GM23338 (cell line): Measurements from ENCODE around the gene JAZF1. TPM values are rescaled to one million over a fixed set of nuclear protein-coding genes. Genes with fewer than 3 reads are reported as not detected.

Experiments
- ATAC-seq: fragments of 200-7000 bp; cut with Tn5 transposase; 3 replicates; pipeline ENCODE4 v1.9.1; 2020
- DNase-seq: peaks from one replicate; pipeline ENCODE4 v3.0.0-alpha.2; 2015; ENCODE audit warnings: low spot score
- H2AFZ ChIP-seq: fragments of 200-600 bp; sonication (generic); 2 replicates; pipeline ENCODE4 v1.8.0; 2016; ENCODE audit warnings: antibody characterized with exemption, mild to moderate bottlenecking, moderate library complexity
- H3F3A ChIP-seq: fragments of 200-600 bp; sonication (generic); replicated peaks from 2 replicates; pipeline ENCODE4 v1.8.0; 2017; ENCODE audit warnings: antibody characterized with exemption, mixed run types, low read depth
- H3K27ac ChIP-seq: fragments of 200-600 bp; sonication (generic); 2 replicates; pipeline ENCODE4 v1.6.1; 2016; ENCODE audit warnings: low read depth
- H3K27me3 ChIP-seq: fragments of 200-600 bp; sonication (generic); 2 replicates; pipeline ENCODE4 v1.8.0; 2016; ENCODE audit warnings: mild to moderate bottlenecking, mixed run types, moderate library complexity; ENCODE audit not compliant: insufficient read depth
- H3K36me3 ChIP-seq: fragments of 200-600 bp; sonication (generic); 2 replicates; pipeline ENCODE4 v1.8.0; 2016; ENCODE audit warnings: mild to moderate bottlenecking; ENCODE audit not compliant: insufficient read depth
- H3K4me1 ChIP-seq: fragments of 200-600 bp; sonication (generic); 2 replicates; pipeline ENCODE4 v1.8.0; 2016; ENCODE audit warnings: mild to moderate bottlenecking, moderate library complexity; ENCODE audit not compliant: insufficient read depth
- H3K4me2 ChIP-seq: fragments of 200-600 bp; sonication (generic); 2 replicates; pipeline ENCODE4 v1.7.1; 2017; ENCODE audit warnings: mixed run types
- H3K4me3 ChIP-seq: fragments of 200-600 bp; sonication (generic); 2 replicates; pipeline ENCODE4 v1.6.1; 2016; ENCODE audit warnings: mixed run types
- H3K79me2 ChIP-seq: fragments of 200-600 bp; sonication (generic); replicated peaks from 2 replicates; pipeline ENCODE4 v1.8.0; 2017; ENCODE audit warnings: mild to moderate bottlenecking; ENCODE audit not compliant: insufficient read depth
- H3K9me2 ChIP-seq: fragments of 200-600 bp; sonication (generic); 2 replicates; pipeline ENCODE4 v1.8.0; 2017; ENCODE audit not compliant: insufficient read depth
- H4K20me1 ChIP-seq: fragments of 200-600 bp; sonication (generic); replicated peaks from 2 replicates; pipeline ENCODE4 v1.8.0; 2017; ENCODE audit warnings: mild to moderate bottlenecking; ENCODE audit not compliant: insufficient read depth
- H3K27ac Mint-ChIP-seq: 2 replicates; pipeline ENCODE4 v1.8.0; 2020; ENCODE audit warnings: inconsistent platforms, mild to moderate bottlenecking, moderate library complexity, mixed read lengths
- H3K27me3 Mint-ChIP-seq: 3 replicates; pipeline ENCODE4 v1.8.0; 2022; ENCODE audit warnings: low read depth, mild to moderate bottlenecking, moderate library complexity, mixed read lengths, inconsistent platforms; ENCODE audit not compliant: insufficient read depth, poor library complexity
- H3K36me3 Mint-ChIP-seq: 3 replicates; pipeline ENCODE4 v1.8.0; 2021; ENCODE audit warnings: low read depth, mild to moderate bottlenecking, inconsistent platforms, moderate library complexity, mixed read lengths
- H3K4me1 Mint-ChIP-seq: 3 replicates; pipeline ENCODE4 v1.8.0; 2020; ENCODE audit warnings: mild to moderate bottlenecking, inconsistent platforms, mixed read lengths
- H3K4me3 Mint-ChIP-seq: 3 replicates; pipeline ENCODE4 v1.8.0; 2021; ENCODE audit warnings: moderate library complexity, mild to moderate bottlenecking, inconsistent platforms, mixed read lengths
- H3K9me3 Mint-ChIP-seq: 3 replicates; pipeline ENCODE4 v1.8.0; 2020; ENCODE audit warnings: moderate library complexity, mild to moderate bottlenecking, inconsistent platforms, mixed read lengths
- CREB1 ChIP-seq: fragments of 250-450 bp; sonication (Bioruptor Pico); IDR thresholded peaks from 2 replicates; pipeline ENCODE4 v1.5.0; 2020; ENCODE audit warnings: low read depth, mild to moderate bottlenecking, moderate library complexity
- EZH2 ChIP-seq: fragments of 200-600 bp; sonication (generic); IDR thresholded peaks from one replicate; pipeline ENCODE4 v1.8.0; 2017; ENCODE audit warnings: antibody characterized with exemption, mild to moderate bottlenecking, low read depth; ENCODE audit not compliant: unreplicated experiment
- EZH2phosphoT487 ChIP-seq: fragments of 200-600 bp; sonication (generic); IDR thresholded peaks from one replicate; pipeline ENCODE4 v1.8.1; 2018; ENCODE audit warnings: antibody characterized with exemption; ENCODE audit not compliant: unreplicated experiment
- JUNB ChIP-seq: IDR thresholded peaks from one replicate; pipeline ENCODE4 v1.6.1; 2016; ENCODE audit warnings: antibody characterized with exemption; ENCODE audit not compliant: unreplicated experiment
- NANOG ChIP-seq: IDR thresholded peaks from 2 replicates; pipeline ENCODE4 v1.6.1; 2016; ENCODE audit warnings: antibody characterized with exemption, borderline replicate concordance
- POLR2AphosphoS5 ChIP-seq: IDR thresholded peaks from 2 replicates; pipeline ENCODE4 v1.6.1; 2016; ENCODE audit warnings: antibody characterized with exemption, low read depth
- STAT1 ChIP-seq: IDR thresholded peaks from one replicate; pipeline ENCODE4 v1.6.1; 2016; ENCODE audit warnings: antibody characterized with exemption; ENCODE audit not compliant: unreplicated experiment
- ZNF114 ChIP-seq: fragments of 250-450 bp; sonication (Bioruptor Pico); IDR thresholded peaks from 2 replicates; pipeline ENCODE4 v1.5.0; 2020; ENCODE audit warnings: mild to moderate bottlenecking, moderate library complexity
- ZNF331 ChIP-seq: fragments of 250-450 bp; sonication (Bioruptor Pico); IDR thresholded peaks from 2 replicates; pipeline ENCODE4 v1.5.0; 2020; ENCODE audit warnings: low read depth, mild to moderate bottlenecking, moderate library complexity
- polyA plus RNA-seq: library from polyadenylated mRNA; unstranded; fragments of >200 nt; fragmentation: Nextera tagmentation; extraction: Ambion mirVana; gene quantifications from 2 replicates; pipeline ENCODE4 v1.2.1, GENCODE V29; 2016
- total RNA-seq: library from RNA; depleted of rRNA; stranded (reverse); fragments of >200 nt; shearing (Covaris generic); gene quantifications from 2 replicates; pipeline ENCODE4 v1.2.3, GENCODE V29; 2014
- TF ChIP-seq, protein P1 (sequence below): IDR thresholded peaks from 2 replicates; pipeline ENCODE4 v1.6.1; 2016; ENCODE audit warnings: antibody characterized with exemption
- TF ChIP-seq, protein P2 (sequence below): fragments of 250-450 bp; sonication (Bioruptor Pico); IDR thresholded peaks from 2 replicates; pipeline ENCODE4 v1.5.0; 2020; ENCODE audit warnings: mild to moderate bottlenecking, moderate library complexity
- TF ChIP-seq, protein P3 (sequence below), 2 experiments: fragments of 200-600 bp in 1 of 2; sonication (generic) in 1 of 2; conservative IDR thresholded peaks; 2 replicates each; pipeline versions ENCODE4 v1.5.1 to v1.6.1; 2016 to 2017; ENCODE audit warnings: antibody characterized with exemption in 2 of 2, low read depth in 2 of 2, mild to moderate bottlenecking in 2 of 2, moderate library complexity in 1 of 2
- TF ChIP-seq, protein P4 (sequence below): IDR thresholded peaks from one replicate; pipeline ENCODE4 v1.6.1; 2018; ENCODE audit warnings: antibody characterized with exemption; ENCODE audit not compliant: unreplicated experiment

The JAZF1 gene
- total and polyA plus RNA-seq, 2 experiments from 2014 or later: 12.2 to 22.2 TPM

DNA sequence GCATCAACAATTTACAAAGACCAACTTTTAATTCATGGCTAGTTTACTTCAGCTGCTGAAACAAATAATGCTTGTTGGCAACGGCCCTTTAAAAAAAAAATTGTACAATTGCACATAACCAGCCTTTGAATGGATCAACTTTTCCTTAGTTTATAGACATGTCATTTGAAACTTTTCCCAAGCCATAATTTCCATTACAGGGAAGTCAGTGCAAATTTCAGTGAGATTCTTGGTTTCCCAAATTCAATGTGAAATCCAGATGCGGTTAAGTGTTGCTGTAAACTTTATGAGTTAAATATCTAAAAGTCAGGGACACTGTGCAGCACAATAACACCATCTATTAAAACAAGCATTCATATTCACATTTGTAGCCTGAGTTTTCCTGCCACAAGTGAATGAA, 182.2 kb downstream of the JAZF1 start:
- Histone ChIP-seq H3K4me3 (no peak overlapping the region), H4K20me1 (peaks cover 3% of the 10 kb centered on the region; the same call in 1 of the 2 replicates), H3K27ac (no peak overlapping the region), H3F3A (no peaks in the 10 kb centered on the region), H3K4me1 (peaks cover 8% of the 10 kb centered on the region), H3K27me3 (no peaks in the 10 kb centered on the region), H3K9me2 (no peaks in the 10 kb centered on the region), H3K4me2 (no peak overlapping the region), H3K79me2 (0 out of 2 replicates have a peak, but pooled peaks cover 3% of the 10 kb centered on the region), H3K36me3 (no peaks in the 10 kb centered on the region), H2AFZ (no peak overlapping the region)
- Mint-ChIP-seq H3K4me1 (peaks cover 1% of the 10 kb centered on the region), H3K9me3 (no peaks in the 10 kb centered on the region), H3K36me3 (no peaks in the 10 kb centered on the region), H3K27ac (no peak overlapping the region), H3K4me3 (no peak overlapping the region), H3K27me3 (peaks cover 2% of the 10 kb centered on the region)
- no peak for DNase-seq
- TF ChIP-seq ZNF331 (CRISPR knock-in tag) (no peak), JUNB (no peak), POLR2AphosphoS5 (no peak), ZNF114 (CRISPR knock-in tag) (no peak), CREB1 (no peak), STAT1 (no peak), NANOG (no peak), EZH2phosphoT487 (no peak), EZH2 (no peak)
- TF ChIP-seq, protein P1, sequence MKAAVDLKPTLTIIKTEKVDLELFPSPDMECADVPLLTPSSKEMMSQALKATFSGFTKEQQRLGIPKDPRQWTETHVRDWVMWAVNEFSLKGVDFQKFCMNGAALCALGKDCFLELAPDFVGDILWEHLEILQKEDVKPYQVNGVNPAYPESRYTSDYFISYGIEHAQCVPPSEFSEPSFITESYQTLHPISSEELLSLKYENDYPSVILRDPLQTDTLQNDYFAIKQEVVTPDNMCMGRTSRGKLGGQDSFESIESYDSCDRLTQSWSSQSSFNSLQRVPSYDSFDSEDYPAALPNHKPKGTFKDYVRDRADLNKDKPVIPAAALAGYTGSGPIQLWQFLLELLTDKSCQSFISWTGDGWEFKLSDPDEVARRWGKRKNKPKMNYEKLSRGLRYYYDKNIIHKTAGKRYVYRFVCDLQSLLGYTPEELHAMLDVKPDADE: no peak
- TF ChIP-seq, protein P2, sequence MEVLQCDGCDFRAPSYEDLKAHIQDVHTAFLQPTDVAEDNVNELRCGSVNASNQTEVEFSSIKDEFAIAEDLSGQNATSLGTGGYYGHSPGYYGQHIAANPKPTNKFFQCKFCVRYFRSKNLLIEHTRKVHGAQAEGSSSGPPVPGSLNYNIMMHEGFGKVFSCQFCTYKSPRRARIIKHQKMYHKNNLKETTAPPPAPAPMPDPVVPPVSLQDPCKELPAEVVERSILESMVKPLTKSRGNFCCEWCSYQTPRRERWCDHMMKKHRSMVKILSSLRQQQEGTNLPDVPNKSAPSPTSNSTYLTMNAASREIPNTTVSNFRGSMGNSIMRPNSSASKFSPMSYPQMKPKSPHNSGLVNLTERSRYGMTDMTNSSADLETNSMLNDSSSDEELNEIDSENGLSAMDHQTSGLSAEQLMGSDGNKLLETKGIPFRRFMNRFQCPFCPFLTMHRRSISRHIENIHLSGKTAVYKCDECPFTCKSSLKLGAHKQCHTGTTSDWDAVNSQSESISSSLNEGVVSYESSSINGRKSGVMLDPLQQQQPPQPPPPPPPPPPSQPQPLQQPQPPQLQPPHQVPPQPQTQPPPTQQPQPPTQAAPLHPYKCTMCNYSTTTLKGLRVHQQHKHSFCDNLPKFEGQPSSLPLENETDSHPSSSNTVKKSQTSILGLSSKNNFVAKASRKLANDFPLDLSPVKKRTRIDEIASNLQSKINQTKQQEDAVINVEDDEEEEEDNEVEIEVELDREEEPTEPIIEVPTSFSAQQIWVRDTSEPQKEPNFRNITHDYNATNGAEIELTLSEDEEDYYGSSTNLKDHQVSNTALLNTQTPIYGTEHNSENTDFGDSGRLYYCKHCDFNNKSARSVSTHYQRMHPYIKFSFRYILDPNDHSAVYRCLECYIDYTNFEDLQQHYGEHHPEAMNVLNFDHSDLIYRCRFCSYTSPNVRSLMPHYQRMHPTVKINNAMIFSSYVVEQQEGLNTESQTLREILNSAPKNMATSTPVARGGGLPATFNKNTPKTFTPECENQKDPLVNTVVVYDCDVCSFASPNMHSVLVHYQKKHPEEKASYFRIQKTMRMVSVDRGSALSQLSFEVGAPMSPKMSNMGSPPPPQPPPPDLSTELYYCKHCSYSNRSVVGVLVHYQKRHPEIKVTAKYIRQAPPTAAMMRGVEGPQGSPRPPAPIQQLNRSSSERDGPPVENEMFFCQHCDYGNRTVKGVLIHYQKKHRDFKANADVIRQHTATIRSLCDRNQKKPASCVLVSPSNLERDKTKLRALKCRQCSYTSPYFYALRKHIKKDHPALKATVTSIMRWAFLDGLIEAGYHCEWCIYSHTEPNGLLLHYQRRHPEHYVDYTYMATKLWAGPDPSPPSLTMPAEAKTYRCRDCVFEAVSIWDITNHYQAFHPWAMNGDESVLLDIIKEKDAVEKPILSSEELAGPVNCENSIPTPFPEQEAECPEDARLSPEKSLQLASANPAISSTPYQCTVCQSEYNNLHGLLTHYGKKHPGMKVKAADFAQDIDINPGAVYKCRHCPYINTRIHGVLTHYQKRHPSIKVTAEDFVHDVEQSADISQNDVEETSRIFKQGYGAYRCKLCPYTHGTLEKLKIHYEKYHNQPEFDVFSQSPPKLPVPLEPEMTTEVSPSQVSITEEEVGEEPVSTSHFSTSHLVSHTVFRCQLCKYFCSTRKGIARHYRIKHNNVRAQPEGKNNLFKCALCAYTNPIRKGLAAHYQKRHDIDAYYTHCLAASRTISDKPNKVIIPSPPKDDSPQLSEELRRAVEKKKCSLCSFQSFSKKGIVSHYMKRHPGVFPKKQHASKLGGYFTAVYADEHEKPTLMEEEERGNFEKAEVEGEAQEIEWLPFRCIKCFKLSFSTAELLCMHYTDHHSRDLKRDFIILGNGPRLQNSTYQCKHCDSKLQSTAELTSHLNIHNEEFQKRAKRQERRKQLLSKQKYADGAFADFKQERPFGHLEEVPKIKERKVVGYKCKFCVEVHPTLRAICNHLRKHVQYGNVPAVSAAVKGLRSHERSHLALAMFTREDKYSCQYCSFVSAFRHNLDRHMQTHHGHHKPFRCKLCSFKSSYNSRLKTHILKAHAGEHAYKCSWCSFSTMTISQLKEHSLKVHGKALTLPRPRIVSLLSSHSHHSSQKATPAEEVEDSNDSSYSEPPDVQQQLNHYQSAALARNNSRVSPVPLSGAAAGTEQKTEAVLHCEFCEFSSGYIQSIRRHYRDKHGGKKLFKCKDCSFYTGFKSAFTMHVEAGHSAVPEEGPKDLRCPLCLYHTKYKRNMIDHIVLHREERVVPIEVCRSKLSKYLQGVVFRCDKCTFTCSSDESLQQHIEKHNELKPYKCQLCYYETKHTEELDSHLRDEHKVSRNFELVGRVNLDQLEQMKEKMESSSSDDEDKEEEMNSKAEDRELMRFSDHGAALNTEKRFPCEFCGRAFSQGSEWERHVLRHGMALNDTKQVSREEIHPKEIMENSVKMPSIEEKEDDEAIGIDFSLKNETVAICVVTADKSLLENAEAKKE (CRISPR knock-in tag): no peak
- TF ChIP-seq, protein P3, sequence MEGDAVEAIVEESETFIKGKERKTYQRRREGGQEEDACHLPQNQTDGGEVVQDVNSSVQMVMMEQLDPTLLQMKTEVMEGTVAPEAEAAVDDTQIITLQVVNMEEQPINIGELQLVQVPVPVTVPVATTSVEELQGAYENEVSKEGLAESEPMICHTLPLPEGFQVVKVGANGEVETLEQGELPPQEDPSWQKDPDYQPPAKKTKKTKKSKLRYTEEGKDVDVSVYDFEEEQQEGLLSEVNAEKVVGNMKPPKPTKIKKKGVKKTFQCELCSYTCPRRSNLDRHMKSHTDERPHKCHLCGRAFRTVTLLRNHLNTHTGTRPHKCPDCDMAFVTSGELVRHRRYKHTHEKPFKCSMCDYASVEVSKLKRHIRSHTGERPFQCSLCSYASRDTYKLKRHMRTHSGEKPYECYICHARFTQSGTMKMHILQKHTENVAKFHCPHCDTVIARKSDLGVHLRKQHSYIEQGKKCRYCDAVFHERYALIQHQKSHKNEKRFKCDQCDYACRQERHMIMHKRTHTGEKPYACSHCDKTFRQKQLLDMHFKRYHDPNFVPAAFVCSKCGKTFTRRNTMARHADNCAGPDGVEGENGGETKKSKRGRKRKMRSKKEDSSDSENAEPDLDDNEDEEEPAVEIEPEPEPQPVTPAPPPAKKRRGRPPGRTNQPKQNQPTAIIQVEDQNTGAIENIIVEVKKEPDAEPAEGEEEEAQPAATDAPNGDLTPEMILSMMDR (conservative IDR thresholded peaks at IDR 0.05; ENCODE audit: low read depth in 2 of 2): no peak
- TF ChIP-seq, protein P4, sequence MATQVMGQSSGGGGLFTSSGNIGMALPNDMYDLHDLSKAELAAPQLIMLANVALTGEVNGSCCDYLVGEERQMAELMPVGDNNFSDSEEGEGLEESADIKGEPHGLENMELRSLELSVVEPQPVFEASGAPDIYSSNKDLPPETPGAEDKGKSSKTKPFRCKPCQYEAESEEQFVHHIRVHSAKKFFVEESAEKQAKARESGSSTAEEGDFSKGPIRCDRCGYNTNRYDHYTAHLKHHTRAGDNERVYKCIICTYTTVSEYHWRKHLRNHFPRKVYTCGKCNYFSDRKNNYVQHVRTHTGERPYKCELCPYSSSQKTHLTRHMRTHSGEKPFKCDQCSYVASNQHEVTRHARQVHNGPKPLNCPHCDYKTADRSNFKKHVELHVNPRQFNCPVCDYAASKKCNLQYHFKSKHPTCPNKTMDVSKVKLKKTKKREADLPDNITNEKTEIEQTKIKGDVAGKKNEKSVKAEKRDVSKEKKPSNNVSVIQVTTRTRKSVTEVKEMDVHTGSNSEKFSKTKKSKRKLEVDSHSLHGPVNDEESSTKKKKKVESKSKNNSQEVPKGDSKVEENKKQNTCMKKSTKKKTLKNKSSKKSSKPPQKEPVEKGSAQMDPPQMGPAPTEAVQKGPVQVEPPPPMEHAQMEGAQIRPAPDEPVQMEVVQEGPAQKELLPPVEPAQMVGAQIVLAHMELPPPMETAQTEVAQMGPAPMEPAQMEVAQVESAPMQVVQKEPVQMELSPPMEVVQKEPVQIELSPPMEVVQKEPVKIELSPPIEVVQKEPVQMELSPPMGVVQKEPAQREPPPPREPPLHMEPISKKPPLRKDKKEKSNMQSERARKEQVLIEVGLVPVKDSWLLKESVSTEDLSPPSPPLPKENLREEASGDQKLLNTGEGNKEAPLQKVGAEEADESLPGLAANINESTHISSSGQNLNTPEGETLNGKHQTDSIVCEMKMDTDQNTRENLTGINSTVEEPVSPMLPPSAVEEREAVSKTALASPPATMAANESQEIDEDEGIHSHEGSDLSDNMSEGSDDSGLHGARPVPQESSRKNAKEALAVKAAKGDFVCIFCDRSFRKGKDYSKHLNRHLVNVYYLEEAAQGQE: no peak
- no peak for ATAC-seq
